Suprapubic skin (tissue), 3 donors: ENCODE results near the gene SETBP1.

Experiments
- CTCF ChIP-seq, 2 donors: fragments of 200-600 bp in 1 of 2; fragments of 450-650 bp in 1 of 2; sonication (generic) in 1 of 2; IDR thresholded peaks; one replicate each; pipeline ENCODE4 v1.5.1; 2016 to 2019; ENCODE audit warnings: antibody characterized with exemption in 2 of 2, mild to moderate bottlenecking in 1 of 2, moderate library complexity in 1 of 2
- POLR2A ChIP-seq, 2 donors: fragments of 450-650 bp; IDR thresholded peaks; one replicate each; pipeline ENCODE4 v1.6.1; 2017; ENCODE audit warnings: antibody characterized with exemption in 2 of 2, mild to moderate bottlenecking in 2 of 2, moderate library complexity in 2 of 2

DNA sequence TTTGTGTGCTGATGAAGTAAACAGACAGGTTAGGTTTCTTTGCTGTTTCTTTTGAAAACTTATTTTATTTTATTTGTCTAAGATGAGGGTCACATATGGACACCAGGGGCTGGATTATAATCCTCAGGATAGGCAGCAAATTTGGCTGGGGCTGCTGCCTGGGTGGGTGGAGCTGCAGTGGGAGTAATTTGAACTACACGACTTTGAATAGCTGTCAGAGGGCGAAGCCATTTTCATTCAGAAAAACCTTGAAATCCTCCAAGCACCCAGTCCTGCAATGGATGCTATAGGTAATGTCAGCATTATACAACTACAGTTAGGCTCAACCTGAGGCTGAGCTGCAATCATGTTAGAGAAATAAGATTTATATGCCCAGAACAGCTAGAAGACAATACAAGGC lies 16.6 kb downstream of the SETBP1 start:
- TF ChIP-seq CTCF (IDR thresholded peaks at IDR 0.05) (no peak), POLR2A (IDR thresholded peaks at IDR 0.05) (no peak)
